Loucy (cell line): ENCODE data around the gene RPS29.
"Not testable (repeated sequence)": the region's sequence is repeated elsewhere in the genome, so short reads cannot be mapped to it uniquely, and the experiment has no call there.

Experiments
- H2AFZ ChIP-seq: fragments of 200-600 bp; sonication (generic); 2 replicates; pipeline ENCODE4 v1.6.0; 2016; ENCODE audit warnings: antibody characterized with exemption, mild to moderate bottlenecking, low read length, moderate library complexity
- H3F3A ChIP-seq: fragments of 200-600 bp; 2 replicates; pipeline ENCODE4 v1.6.0; 2016; ENCODE audit warnings: antibody characterized with exemption, low read depth, mild to moderate bottlenecking
- H3K27me3 ChIP-seq: fragments of 200-600 bp; sonication (generic); 2 replicates; pipeline ENCODE4 v1.6.1; 2014; ENCODE audit warnings: low read length, mild to moderate bottlenecking; ENCODE audit not compliant: insufficient read depth, poor library complexity, severe bottlenecking
- H3K36me3 ChIP-seq: fragments of 200-600 bp; sonication (generic); 2 replicates; pipeline ENCODE4 v1.6.1; 2016; ENCODE audit warnings: low read length; ENCODE audit not compliant: insufficient read depth
- H3K4me1 ChIP-seq: fragments of 200-600 bp; sonication (generic); 2 replicates; pipeline ENCODE4 v1.5.1; 2014; ENCODE audit warnings: low read length, mild to moderate bottlenecking; ENCODE audit not compliant: insufficient read depth, poor library complexity, severe bottlenecking
- H3K4me2 ChIP-seq: fragments of 200-600 bp; sonication (generic); 2 replicates; pipeline ENCODE4 v1.6.0; 2014; ENCODE audit warnings: antibody characterized with exemption, low read length, low read depth, mild to moderate bottlenecking; ENCODE audit not compliant: poor library complexity, severe bottlenecking
- H3K4me3 ChIP-seq: fragments of 200-600 bp; sonication (generic); 2 replicates; pipeline ENCODE4 v1.5.1; 2014; ENCODE audit warnings: low read length, mild to moderate bottlenecking, mixed read lengths; ENCODE audit not compliant: poor library complexity, severe bottlenecking
- H3K79me2 ChIP-seq: fragments of 200-600 bp; sonication (generic); 2 replicates; pipeline ENCODE4 v1.6.1; 2014; ENCODE audit warnings: low read length; ENCODE audit not compliant: insufficient read depth
- H3K9ac ChIP-seq: fragments of 200-600 bp; sonication (generic); 2 replicates; pipeline ENCODE4 v1.6.0; 2014; ENCODE audit warnings: mild to moderate bottlenecking, low read depth, low read length, moderate library complexity; ENCODE audit not compliant: poor library complexity, severe bottlenecking
- H3K9me2 ChIP-seq: fragments of 200-600 bp; sonication (generic); replicated peaks from 2 replicates; pipeline ENCODE4 v1.6.1; 2016; ENCODE audit warnings: low read depth, low read length, mixed read lengths
- H3K9me3 ChIP-seq: fragments of 200-600 bp; sonication (generic); 2 replicates; pipeline ENCODE4 v1.6.1; 2014; ENCODE audit warnings: mild to moderate bottlenecking, antibody characterized with exemption, low read length, low read depth; ENCODE audit not compliant: insufficient read depth
- H4K20me1 ChIP-seq: fragments of 200-600 bp; sonication (generic); 2 replicates; pipeline ENCODE4 v1.6.0; 2014; ENCODE audit warnings: antibody characterized with exemption, low read length, mild to moderate bottlenecking; ENCODE audit not compliant: insufficient read depth, poor library complexity, severe bottlenecking
- CTCF ChIP-seq: fragments of 200-600 bp; sonication (generic); conservative IDR thresholded peaks from 2 replicates; pipeline ENCODE4 v1.5.1; 2014; ENCODE audit warnings: mild to moderate bottlenecking, antibody characterized with exemption, low read length
- EZH2phosphoT487 ChIP-seq: fragments of 200-600 bp; IDR thresholded peaks from 2 replicates; pipeline ENCODE4 v1.6.1; 2018; ENCODE audit warnings: antibody characterized with exemption, mild to moderate bottlenecking, moderate library complexity, borderline replicate concordance

The RPS29 gene

GRCh38 chr14:49621114-49621881, 35.1 kb upstream of the RPS29 start:
- H3K9me2 ChIP-seq: no peaks in the 10 kb centered on the region
- H3K4me1 ChIP-seq: peaks cover 46% of the 10 kb centered on the region
- H3F3A ChIP-seq: 0 out of 2 replicates have a peak, but pooled peaks cover 15% of the 10 kb centered on the region
- H3K4me3 ChIP-seq: peak overlapping the region; percentile 91
- H2AFZ ChIP-seq: peak overlapping the region; percentile 92
- H3K9me3 ChIP-seq: no peaks in the 10 kb centered on the region
- H3K36me3 ChIP-seq: peaks cover 14% of the 10 kb centered on the region; the same call in 1 of the 2 replicates
- H3K27me3 ChIP-seq: no peaks in the 10 kb centered on the region
- TF ChIP-seq CTCF: no peak; the same call in 1 of the 2 replicates
- peaks cover 80% of the 10 kb centered on the region for H3K79me2 ChIP-seq
- H4K20me1 ChIP-seq: peaks cover 78% of the 10 kb centered on the region
- peak overlapping the region; percentile 96 for H3K9ac ChIP-seq
- peak overlapping the region; percentile 98 for H3K4me2 ChIP-seq

DNA sequence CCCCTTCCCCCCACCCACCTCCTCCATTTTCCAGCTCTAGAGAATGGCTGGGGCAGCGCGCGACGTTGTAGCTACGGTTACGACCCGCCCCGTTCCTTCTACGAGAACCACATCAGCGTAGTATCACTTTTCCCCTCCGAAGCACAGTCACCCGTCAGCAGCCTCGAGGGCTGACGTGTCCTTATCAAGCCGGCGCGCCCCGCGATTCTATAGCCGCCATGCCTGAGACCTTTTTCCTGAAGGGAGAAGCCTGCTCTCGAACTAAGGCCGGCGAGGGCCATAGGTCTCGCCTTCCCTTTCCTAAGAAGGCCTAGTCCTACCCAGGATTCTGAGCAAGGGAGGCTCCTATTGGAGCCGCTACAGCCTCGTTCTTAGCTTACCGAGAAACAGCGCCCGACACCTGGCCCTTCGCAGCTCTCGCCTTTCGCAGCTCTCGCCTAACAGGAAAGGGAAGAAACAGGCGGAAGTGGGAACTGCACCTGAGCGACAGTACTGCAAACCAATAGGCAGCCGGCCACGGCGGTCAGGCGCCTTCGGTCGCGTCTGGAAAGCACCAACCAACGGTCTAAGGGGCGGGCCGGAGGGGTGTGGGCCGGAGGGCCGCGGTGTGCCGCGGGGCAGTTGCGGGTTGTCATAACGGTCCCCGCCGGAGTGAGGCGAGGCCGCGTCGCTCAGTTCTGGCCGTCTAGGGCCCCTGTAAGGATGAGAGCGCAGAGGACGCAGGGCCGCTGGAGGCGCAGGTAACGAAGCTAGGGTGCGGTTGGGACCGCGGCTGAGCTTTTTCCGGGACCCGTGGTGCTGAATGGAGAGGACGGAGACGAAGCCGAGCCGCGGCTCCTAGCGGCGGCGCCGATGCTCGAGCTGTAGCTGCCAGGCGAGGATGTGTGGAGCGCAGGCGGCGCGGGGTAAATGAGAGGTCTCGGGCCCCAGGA, 34.3 kb upstream of the RPS29 start, which contains the start of the genes MGAT2 and RPL36AL:
TSS of gene MGAT2 (plus strand) at position 618 of the 932 bp plus-strand sequence. CDS start 470 bp downstream, outside the sequence.
TSS of gene RPL36AL (minus strand) at position 445 of the 932 bp plus-strand sequence. CDS start 1,522 bp downstream, outside the sequence.
- H3K27me3 ChIP-seq: no peaks in the 10 kb centered on the region
- peaks cover 14% of the 10 kb centered on the region; the same call in 1 of the 2 replicates for H3K36me3 ChIP-seq
- peaks cover 84% of the 10 kb centered on the region for H3K79me2 ChIP-seq
- peak within 1 kb of the TSS; percentile 96 for H3K9ac ChIP-seq
- peak within 1 kb of the TSS; percentile 98 for H3K4me2 ChIP-seq
- H2AFZ ChIP-seq: peak within 1 kb of the TSS; percentile 92
- no peaks in the 10 kb centered on the region for H3K9me2 ChIP-seq
- peaks cover 76% of the 10 kb centered on the region for H4K20me1 ChIP-seq
- 0 out of 2 replicates have a peak, but pooled peaks cover 12% of the 10 kb centered on the region for H3F3A ChIP-seq
- TF ChIP-seq EZH2phosphoT487 (no peak), CTCF (peak; percentile 14; the same call in 1 of the 2 replicates)
- H3K4me1 ChIP-seq: peaks cover 46% of the 10 kb centered on the region
- H3K9me3 ChIP-seq: no peaks in the 10 kb centered on the region
- H3K4me3 ChIP-seq: peak within 1 kb of the TSS; percentile 91

DNA sequence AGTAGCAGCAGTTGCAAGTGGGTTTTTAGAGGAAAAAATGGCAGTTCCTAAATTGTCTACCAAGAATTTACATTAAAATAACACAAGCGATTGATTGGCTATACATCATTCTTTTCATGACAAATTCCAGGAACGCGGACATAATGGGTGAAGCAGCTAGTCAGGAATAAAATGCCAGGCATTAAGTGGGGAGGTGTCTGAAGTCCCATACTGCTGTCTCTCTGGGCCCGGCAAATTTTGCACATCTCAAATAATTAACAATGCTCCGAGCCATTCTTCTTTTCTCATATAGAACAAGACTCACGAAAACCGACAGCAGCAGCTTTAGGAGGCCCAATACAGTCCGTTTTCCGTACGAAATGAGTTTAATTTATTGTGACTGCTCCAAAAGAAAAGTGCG, 33.5 kb upstream of the RPS29 start:
- no peaks in the 10 kb centered on the region for H3K9me2 ChIP-seq
- peak overlapping the region; percentile 91 for H3K4me3 ChIP-seq
- peaks cover 46% of the 10 kb centered on the region for H3K4me1 ChIP-seq
- peak overlapping the region; percentile 96 for H3K9ac ChIP-seq
- H3K79me2 ChIP-seq: peaks cover 85% of the 10 kb centered on the region
- H3K9me3 ChIP-seq: no peaks in the 10 kb centered on the region
- no peaks in the 10 kb centered on the region for H3K27me3 ChIP-seq
- peaks cover 16% of the 10 kb centered on the region; the same call in 1 of the 2 replicates for H3K36me3 ChIP-seq
- peaks cover 70% of the 10 kb centered on the region for H4K20me1 ChIP-seq
- H3F3A ChIP-seq: 0 out of 2 replicates have a peak, but pooled peaks cover 6% of the 10 kb centered on the region
- TF ChIP-seq CTCF: no peak
- peak overlapping the region; percentile 75 for H3K4me2 ChIP-seq
- no peak overlapping the region for H2AFZ ChIP-seq

DNA sequence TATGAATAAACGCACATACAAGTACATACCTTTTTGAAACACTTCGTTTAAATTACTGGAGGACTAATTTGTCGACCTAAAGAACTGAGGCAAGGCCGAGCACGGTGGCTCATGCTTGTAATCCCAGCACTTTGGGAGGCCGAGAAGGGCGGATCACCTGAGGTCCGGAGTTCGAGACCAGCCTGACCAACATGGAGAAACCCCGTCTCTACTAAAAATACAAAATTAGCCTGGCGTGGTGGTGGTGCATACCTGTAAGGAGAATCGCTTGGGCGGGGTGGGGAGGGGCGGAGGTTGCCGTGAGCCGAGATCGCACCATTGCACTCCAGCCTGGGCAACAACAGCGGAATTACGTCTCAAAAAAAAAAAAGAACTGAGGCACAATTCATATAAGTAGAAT, 33.1 kb upstream of the RPS29 start:
- H3F3A ChIP-seq, H3K9me3 ChIP-seq, H2AFZ ChIP-seq, H3K27me3 ChIP-seq, H3K9me2 ChIP-seq: not testable (repeated sequence)
- Histone ChIP-seq H3K79me2 (peaks cover 81% of the 10 kb centered on the region), H3K4me3 (peak overlapping the region; percentile 91), H3K9ac (peak overlapping the region; percentile 96), H3K36me3 (peaks cover 20% of the 10 kb centered on the region; the same call in 1 of the 2 replicates), H3K4me2 (peak overlapping the region; percentile 75), H4K20me1 (peaks cover 66% of the 10 kb centered on the region), H3K4me1 (peaks cover 42% of the 10 kb centered on the region)
